HK-2 (cell line): ENCODE measurements around the gene ADRA1B.
"Not testable (repeated sequence)": the region's sequence is repeated elsewhere in the genome, so short reads cannot be mapped to it uniquely, and the experiment has no call there.

Experiments used
- DNase-seq: peaks from one replicate; pipeline ENCODE4 v3.0.0-alpha.2; 2018; ENCODE audit not compliant: unreplicated experiment

The ADRA1B gene

GRCh38 chr5:159965838-159966128, 49.5 kb downstream of the ADRA1B start:
- not testable (repeated sequence) for DNase-seq

- DNase-seq = no peak
Measured at GRCh38 chr5:159969966-159970365, 53.7 kb downstream of the ADRA1B start.

GRCh38 chr5:159971038-159971437, 54.8 kb downstream of the ADRA1B start:
- DNase-seq = no peak

GRCh38 chr5:159971514-159971913, 55.2 kb downstream of the ADRA1B start:
- DNase-seq = no peak

GRCh38 chr5:159971931-159972461, 55.7 kb downstream of the ADRA1B start:
- DNase-seq = no peak

GRCh38 chr5:159972538-159973362, 56.5 kb downstream of the ADRA1B start:
- DNase-seq = no peak

GRCh38 chr5:159975462-159976019, 59.3 kb downstream of the ADRA1B start:
- DNase-seq = peak; percentile 43

GRCh38 chr5:159976921-159977320, 60.6 kb downstream of the ADRA1B start:
- DNase-seq = no peak

- no peak for DNase-seq
Measured at GRCh38 chr5:159978358-159978757, 62.1 kb downstream of the ADRA1B start.

GRCh38 chr5:159982421-159983173, 66.3 kb downstream of the ADRA1B start:
- no peak for DNase-seq

- DNase-seq = peak; percentile 65
Measured at GRCh38 chr5:159987031-159987674, 70.9 kb downstream of the ADRA1B start.

GRCh38 chr5:159990506-159990905, 74.2 kb downstream of the ADRA1B start:
- no peak for DNase-seq

GRCh38 chr5:159992566-159992965, 76.3 kb downstream of the ADRA1B start:
- no peak for DNase-seq

- no peak for DNase-seq
Measured at GRCh38 chr5:159993194-159993593, 76.9 kb downstream of the ADRA1B start.

- DNase-seq = no peak
Measured at GRCh38 chr5:159995907-159996306, 79.6 kb downstream of the ADRA1B start.

- DNase-seq = no peak
Measured at GRCh38 chr5:160001457-160001856, 85.2 kb downstream of the ADRA1B start.

GRCh38 chr5:160007514-160007913, 91.2 kb downstream of the ADRA1B start:
- DNase-seq = no peak

- DNase-seq = not testable (repeated sequence)
Measured at GRCh38 chr5:160008529-160008876, 92.2 kb downstream of the ADRA1B start.

GRCh38 chr5:160008877-160009590, 92.8 kb downstream of the ADRA1B start, which contains the start of gene TTC1:
TSS of gene TTC1 (plus strand) at chr5:160009139. CDS start at chr5:160010529, 1,390 bp downstream.
- peak; percentile 81 for DNase-seq

GRCh38 chr5:160009591-160009989, 93.3 kb downstream of the ADRA1B start:
- DNase-seq = no peak

GRCh38 chr5:160011471-160011870, 95.2 kb downstream of the ADRA1B start:
- no peak for DNase-seq
